HG03108 (cell line): ENCODE results near the gene GOLGA6C.
"Not testable (repeated sequence)": the region's sequence is repeated elsewhere in the genome, so short reads cannot be mapped to it uniquely, and the experiment has no call there.

Experiments used
- ATAC-seq: cut with Tn5 transposase; IDR thresholded peaks from one replicate; pipeline ENCODE4 v1.9.1; 2021; ENCODE audit warnings: moderate library complexity; ENCODE audit not compliant: unreplicated experiment

GOLGA6C gene

GRCh38 chr15:75258034-75258433 is at the start of gene GOLGA6C:
TSS of gene GOLGA6C (plus strand) at chr15:75258334. CDS start at chr15:75258599, 265 bp downstream.
- ATAC-seq, result not testable (repeated sequence)

GRCh38 chr15:75208501-75209288 is 49.4 kb upstream of the GOLGA6C start:
- ATAC-seq, result no peak

- no peak for ATAC-seq
Measured at GRCh38 chr15:75209289-75209676, 48.9 kb upstream of the GOLGA6C start.

- ATAC-seq, result no peak
Measured at GRCh38 chr15:75210811-75211230, 47.3 kb upstream of the GOLGA6C start.

GRCh38 chr15:75211436-75212199 is 46.5 kb upstream of the GOLGA6C start:
- no peak for ATAC-seq

- no peak for ATAC-seq
Measured at GRCh38 chr15:75212200-75212858, 45.8 kb upstream of the GOLGA6C start.

- no peak for ATAC-seq
Measured at GRCh38 chr15:75213212-75213767, 44.8 kb upstream of the GOLGA6C start.

GRCh38 chr15:75213768-75214221 is 44.3 kb upstream of the GOLGA6C start:
- ATAC-seq, result no peak

GRCh38 chr15:75214293-75215096 is 43.6 kb upstream of the GOLGA6C start:
- no peak for ATAC-seq

GRCh38 chr15:75215107-75216004 is 42.8 kb upstream of the GOLGA6C start:
- no peak for ATAC-seq

GRCh38 chr15:75217012-75217411 is 41.1 kb upstream of the GOLGA6C start:
- ATAC-seq, result no peak

GRCh38 chr15:75217574-75217973 is 40.6 kb upstream of the GOLGA6C start:
- not testable (repeated sequence) for ATAC-seq

- ATAC-seq, result not testable (repeated sequence)
Measured at GRCh38 chr15:75219507-75219929, 38.6 kb upstream of the GOLGA6C start.

GRCh38 chr15:75223688-75224087 is 34.4 kb upstream of the GOLGA6C start:
- ATAC-seq, result no peak

GRCh38 chr15:75224281-75224680 is 33.9 kb upstream of the GOLGA6C start:
- ATAC-seq, result no peak

- ATAC-seq, result not testable (repeated sequence)
Measured at GRCh38 chr15:75225102-75225836, 32.9 kb upstream of the GOLGA6C start.

- no peak for ATAC-seq
Measured at GRCh38 chr15:75225951-75226732, 32.0 kb upstream of the GOLGA6C start.

GRCh38 chr15:75227112-75227511 is 31.0 kb upstream of the GOLGA6C start:
- not testable (repeated sequence) for ATAC-seq
